ENCODE data around the gene SESN1.

- TF ChIP-seq IRF2 (CRISPR knock-in tag; IDR thresholded peaks at IDR 0.05; ENCODE audit: borderline replicate concordance, low read depth) = no peak
- no peak for TF ChIP-seq ESRRA (CRISPR knock-in tag; IDR thresholded peaks at IDR 0.05; ENCODE audit: borderline replicate concordance)
- no peak for TF ChIP-seq TCF7 (CRISPR knock-in tag; IDR thresholded peaks at IDR 0.05; ENCODE audit: low read depth)
- TF ChIP-seq CTCF (IDR thresholded peaks at IDR 0.05) = no peak
- no peak for TF ChIP-seq CREB1 (CRISPR knock-in tag; IDR thresholded peaks at IDR 0.05)
- TF ChIP-seq CREM (CRISPR knock-in tag; IDR thresholded peaks at IDR 0.05) = no peak
- no peak for TF ChIP-seq CDX4 (CRISPR knock-in tag; IDR thresholded peaks at IDR 0.05; ENCODE audit: borderline replicate concordance)
These were observed 74.7 kb downstream of the SESN1 start for GRCh38 chr6:109019911-109020310.
